ENCODE results near the gene REP15. TPM values are rescaled to one million over a fixed set of nuclear protein-coding genes. Genes with fewer than 3 reads are reported as not detected.

REP15 gene
- total RNA-seq, 4 donors from 2014 or later = 7.5 to 210 (median 45.3) TPM

Other genes starting within 250 kb of the REP15 start
- not detected for gene SMCO2, start 249.7 kb upstream of the REP15 start, total RNA-seq
- gene PPFIBP1, start 172.2 kb upstream of the REP15 start, total RNA-seq = 10 to 100 TPM; 15.3 to 52.9 (median 39.8) TPM
- 10 to 100 TPM; 30.7 to 78.8 (median 63.8) TPM for gene MRPS35, start 14.4 kb downstream of the REP15 start, total RNA-seq
- 100 to 1,000 TPM in 1 of 4 donors, 10 to 100 TPM in 3; 14.7 to 104 (median 47.3) TPM for gene KLHL42, start 83.8 kb downstream of the REP15 start, total RNA-seq
- gene MANSC4, start 83.8 kb downstream of the REP15 start, total RNA-seq = not detected

Measured in transverse colon (tissue), 4 donors.